H1 (cell line): ENCODE measurements around the gene S100A4. TPM values are rescaled to one million over a fixed set of nuclear protein-coding genes. Genes with fewer than 3 reads are reported as not detected.

Source experiments
- KDM4A ChIP-seq: IDR thresholded peaks from one replicate; pipeline ENCODE4 v1.7.1; 2012; ENCODE audit warnings: low read depth, mild to moderate bottlenecking, moderate library complexity, low read length, inconsistent platforms; ENCODE audit not compliant: severe bottlenecking
- NANOG ChIP-seq: IDR thresholded peaks from 2 replicates; pipeline ENCODE4 v1.6.1; 2011; ENCODE audit warnings: low read length, low read depth, mild to moderate bottlenecking, inconsistent platforms; ENCODE audit not compliant: insufficient read depth, poor library complexity, severe bottlenecking
- polyA plus RNA-seq, 7 experiments: library from polyadenylated mRNA; depleted of rRNA in 3 of 7; stranded (reverse) in 5 of 7; unstranded in 2 of 7; fragments of >200 nt in 5 of 7; fragments of 200-250 nt in 2 of 7; gene quantifications; 1 replicate in 5 of 7; 2 replicates in 1 of 7; 4 replicates in 1 of 7; pipeline versions ENCODE4 v1.2.1 to v1.2.3, GENCODE V29; 2011 to 2013; ENCODE audit warnings: missing spikeins in 2 of 7, mixed read lengths in 2 of 7
- total RNA-seq: library from RNA; stranded (reverse); fragmentation: NEBNext Ultra II Directional; extraction: Animal tissue kit (Norgen Biotek cat#: 25700); gene quantifications from 2 replicates; pipeline ENCODE4 v1.2.1, GENCODE V29; 2021
- TF ChIP-seq, protein P1 (sequence below): IDR thresholded peaks from 2 replicates; pipeline ENCODE4 v1.6.1; 2012; ENCODE audit warnings: low read length, inconsistent platforms
- TF ChIP-seq, protein P2 (sequence below): IDR thresholded peaks from 2 replicates; pipeline ENCODE4 v1.6.1; 2011; ENCODE audit warnings: low read length, improper control_type of control experiment
- TF ChIP-seq, protein P3 (sequence below): IDR thresholded peaks from 2 replicates; pipeline ENCODE4 v1.6.1; 2012; ENCODE audit warnings: inconsistent platforms

Gene S100A4
- total and polyA plus RNA-seq, 2 of the 8 experiments (the other 6 are each of a cell fraction or from before 2014, with no cell fraction given) = 36.3 to 85.4 TPM

DNA sequence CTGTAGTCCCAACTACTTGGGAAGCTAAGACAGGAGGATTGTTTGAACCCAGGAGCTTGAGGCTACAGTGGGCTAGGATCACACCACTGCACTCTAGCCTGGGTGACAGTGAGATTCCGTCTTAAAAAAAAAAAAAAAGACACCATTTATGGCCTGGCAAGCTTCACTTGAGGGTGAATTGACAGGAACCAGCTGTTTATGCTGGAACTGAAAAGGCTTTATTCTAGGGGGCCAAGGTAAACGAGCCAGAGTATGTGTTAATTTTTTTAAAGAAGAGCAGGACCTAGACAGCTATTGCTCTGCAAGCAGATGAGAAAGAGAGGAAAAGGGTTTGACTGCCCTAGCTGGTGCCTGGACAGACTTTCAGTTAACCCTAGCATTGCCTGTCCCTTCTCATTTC is 46.9 kb downstream of the S100A4 start (continued):
- TF ChIP-seq NANOG = no peak
- TF ChIP-seq, protein P1, sequence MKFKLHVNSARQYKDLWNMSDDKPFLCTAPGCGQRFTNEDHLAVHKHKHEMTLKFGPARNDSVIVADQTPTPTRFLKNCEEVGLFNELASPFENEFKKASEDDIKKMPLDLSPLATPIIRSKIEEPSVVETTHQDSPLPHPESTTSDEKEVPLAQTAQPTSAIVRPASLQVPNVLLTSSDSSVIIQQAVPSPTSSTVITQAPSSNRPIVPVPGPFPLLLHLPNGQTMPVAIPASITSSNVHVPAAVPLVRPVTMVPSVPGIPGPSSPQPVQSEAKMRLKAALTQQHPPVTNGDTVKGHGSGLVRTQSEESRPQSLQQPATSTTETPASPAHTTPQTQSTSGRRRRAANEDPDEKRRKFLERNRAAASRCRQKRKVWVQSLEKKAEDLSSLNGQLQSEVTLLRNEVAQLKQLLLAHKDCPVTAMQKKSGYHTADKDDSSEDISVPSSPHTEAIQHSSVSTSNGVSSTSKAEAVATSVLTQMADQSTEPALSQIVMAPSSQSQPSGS = no peak
- TF ChIP-seq, protein P2, sequence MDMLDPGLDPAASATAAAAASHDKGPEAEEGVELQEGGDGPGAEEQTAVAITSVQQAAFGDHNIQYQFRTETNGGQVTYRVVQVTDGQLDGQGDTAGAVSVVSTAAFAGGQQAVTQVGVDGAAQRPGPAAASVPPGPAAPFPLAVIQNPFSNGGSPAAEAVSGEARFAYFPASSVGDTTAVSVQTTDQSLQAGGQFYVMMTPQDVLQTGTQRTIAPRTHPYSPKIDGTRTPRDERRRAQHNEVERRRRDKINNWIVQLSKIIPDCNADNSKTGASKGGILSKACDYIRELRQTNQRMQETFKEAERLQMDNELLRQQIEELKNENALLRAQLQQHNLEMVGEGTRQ = no peak
- TF ChIP-seq, protein P3, sequence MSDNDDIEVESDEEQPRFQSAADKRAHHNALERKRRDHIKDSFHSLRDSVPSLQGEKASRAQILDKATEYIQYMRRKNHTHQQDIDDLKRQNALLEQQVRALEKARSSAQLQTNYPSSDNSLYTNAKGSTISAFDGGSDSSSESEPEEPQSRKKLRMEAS = no peak
- TF ChIP-seq KDM4A = no peak
